ENCODE measurements around the gene COL4A2.

Gene COL4A2

DNA sequence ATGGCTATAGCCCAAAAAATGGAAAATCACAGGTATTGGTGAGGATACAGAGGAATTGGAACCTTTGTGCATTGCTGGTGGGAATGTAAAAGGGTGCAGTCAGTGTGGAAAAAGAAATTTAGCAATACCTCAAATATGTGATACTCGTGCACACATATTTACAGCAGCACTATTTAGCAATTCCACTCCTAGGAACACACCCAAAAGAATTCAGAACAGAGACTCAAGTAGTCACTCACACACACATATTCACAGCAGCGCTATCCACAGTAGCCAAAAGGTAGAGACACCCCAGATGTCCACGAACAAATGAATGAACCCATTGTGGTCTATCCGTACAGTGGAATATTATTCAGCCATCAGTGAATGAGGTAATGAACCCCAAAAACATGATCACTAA, 114.0 kb downstream of the COL4A2 start:
- peaks cover 0 to 22% of the 10 kb centered on the region in 2 donors for H3K4me1 ChIP-seq (ENCODE audit: control insufficient read depth in 1 of 2, insufficient read depth in 2 of 2, low read length in 2 of 2)
- no peak overlapping the region for H3K27ac ChIP-seq (ENCODE audit: low read length)
- no peaks in the 10 kb centered on the region for H3K27me3 ChIP-seq (ENCODE audit: low read depth, low read length)
- H3K9me3 ChIP-seq (ENCODE audit: control insufficient read depth in 1 of 2, low read length in 2 of 2): no peaks in the 10 kb centered on the region
- peaks cover 0 to 19% of the 10 kb centered on the region in 2 donors for H3K36me3 ChIP-seq (ENCODE audit: control insufficient read depth in 1 of 2, insufficient read depth in 2 of 2, low read length in 2 of 2)
- H3K4me3 ChIP-seq (ENCODE audit: low read depth in 1 of 2, low read length in 2 of 2): no peak overlapping the region

GRCh38 chr13:110421696-110422385, 114.8 kb downstream of the COL4A2 start:
- Histone ChIP-seq H3K27me3 (ENCODE audit: low read depth, low read length) (no peaks in the 10 kb centered on the region), H3K27ac (ENCODE audit: low read length) (no peak overlapping the region), H3K4me1 (ENCODE audit: control insufficient read depth in 1 of 2, insufficient read depth in 2 of 2, low read length in 2 of 2) (peaks cover 0 to 21% of the 10 kb centered on the region in 2 donors), H3K36me3 (ENCODE audit: control insufficient read depth in 1 of 2, insufficient read depth in 2 of 2, low read length in 2 of 2) (peaks cover 0 to 19% of the 10 kb centered on the region in 2 donors), H3K4me3 (ENCODE audit: low read depth in 1 of 2, low read length in 2 of 2) (no peak overlapping the region), H3K9me3 (ENCODE audit: control insufficient read depth in 1 of 2, low read length in 2 of 2) (no peaks in the 10 kb centered on the region)

GRCh38 chr13:110422913-110423688, 116.0 kb downstream of the COL4A2 start:
- Histone ChIP-seq H3K36me3 (ENCODE audit: control insufficient read depth in 1 of 2, insufficient read depth in 2 of 2, low read length in 2 of 2) (peaks cover 0 to 19% of the 10 kb centered on the region in 2 donors), H3K9me3 (ENCODE audit: control insufficient read depth in 1 of 2, low read length in 2 of 2) (no peaks in the 10 kb centered on the region), H3K27ac (ENCODE audit: low read length) (no peak overlapping the region), H3K4me3 (ENCODE audit: low read depth in 1 of 2, low read length in 2 of 2) (no peak overlapping the region), H3K27me3 (ENCODE audit: low read depth, low read length) (no peaks in the 10 kb centered on the region), H3K4me1 (ENCODE audit: control insufficient read depth in 1 of 2, insufficient read depth in 2 of 2, low read length in 2 of 2) (peaks cover 0 to 9% of the 10 kb centered on the region in 2 donors)

- H3K36me3 ChIP-seq (ENCODE audit: control insufficient read depth in 1 of 2, insufficient read depth in 2 of 2, low read length in 2 of 2): peaks cover 0 to 23% of the 10 kb centered on the region in 2 donors
- no peak overlapping the region for H3K27ac ChIP-seq (ENCODE audit: low read length)
- no peak overlapping the region for H3K4me3 ChIP-seq (ENCODE audit: low read depth in 1 of 2, low read length in 2 of 2)
- H3K9me3 ChIP-seq (ENCODE audit: control insufficient read depth in 1 of 2, low read length in 2 of 2): no peaks in the 10 kb centered on the region
- no peaks in the 10 kb centered on the region for H3K27me3 ChIP-seq (ENCODE audit: low read depth, low read length)
- peaks cover 0 to 5% of the 10 kb centered on the region in 2 donors for H3K4me1 ChIP-seq (ENCODE audit: control insufficient read depth in 1 of 2, insufficient read depth in 2 of 2, low read length in 2 of 2)
Measured at GRCh38 chr13:110423689-110424302, 116.7 kb downstream of the COL4A2 start.

DNA sequence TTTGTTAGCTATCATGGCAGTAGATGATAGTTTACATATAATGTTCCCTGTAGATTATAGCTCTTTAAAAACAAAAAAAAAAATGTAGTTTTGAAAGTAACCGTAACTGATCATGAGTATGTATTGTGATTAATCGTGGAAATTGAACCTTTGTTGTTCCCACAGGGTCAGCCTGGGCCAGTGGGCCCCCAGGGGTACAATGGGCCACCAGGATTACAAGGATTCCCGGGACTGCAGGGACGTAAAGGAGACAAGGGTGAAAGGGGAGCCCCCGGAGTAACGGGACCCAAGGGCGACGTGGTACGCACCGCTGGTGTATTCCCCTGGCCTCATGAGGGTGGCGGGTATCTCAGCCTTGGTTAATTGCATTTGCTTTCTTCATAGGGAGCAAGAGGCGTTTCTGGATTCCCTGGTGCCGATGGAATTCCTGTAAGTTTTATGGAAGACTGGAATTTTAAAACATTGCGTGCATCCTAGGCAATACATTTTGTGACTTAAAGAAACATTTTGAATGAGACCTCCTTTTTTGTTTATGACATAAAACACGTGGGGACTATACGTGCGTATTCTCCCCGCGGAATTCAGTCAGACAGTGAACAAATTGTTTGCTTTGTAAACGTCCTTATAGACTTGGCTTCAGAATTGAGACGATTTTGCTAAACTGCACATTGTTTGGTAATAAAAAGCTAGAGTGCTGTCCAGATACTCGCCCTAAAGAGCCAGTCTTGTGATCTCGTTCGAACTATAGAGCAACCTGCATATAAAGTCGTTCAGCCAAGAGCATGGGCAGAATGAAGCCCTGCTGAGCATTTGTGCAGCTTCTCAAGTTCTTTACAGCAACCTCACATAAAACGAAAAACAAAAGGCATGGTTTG, 117.7 kb downstream of the COL4A2 start:
- no peak overlapping the region for H3K27ac ChIP-seq (ENCODE audit: low read length)
- H3K4me1 ChIP-seq (ENCODE audit: control insufficient read depth in 1 of 2, insufficient read depth in 2 of 2, low read length in 2 of 2): peaks cover 0 to 5% of the 10 kb centered on the region in 2 donors
- H3K27me3 ChIP-seq (ENCODE audit: low read depth, low read length): no peaks in the 10 kb centered on the region
- no peak overlapping the region for H3K4me3 ChIP-seq (ENCODE audit: low read depth in 1 of 2, low read length in 2 of 2)
- peaks cover 0 to 19% of the 10 kb centered on the region in 2 donors for H3K36me3 ChIP-seq (ENCODE audit: control insufficient read depth in 1 of 2, insufficient read depth in 2 of 2, low read length in 2 of 2)
- H3K9me3 ChIP-seq (ENCODE audit: control insufficient read depth in 1 of 2, low read length in 2 of 2): no peaks in the 10 kb centered on the region

GRCh38 chr13:110425444-110425780, 118.3 kb downstream of the COL4A2 start:
- Histone ChIP-seq H3K27ac (ENCODE audit: low read length) (no peak overlapping the region), H3K4me1 (ENCODE audit: control insufficient read depth in 1 of 2, insufficient read depth in 2 of 2, low read length in 2 of 2) (peaks cover 0 to 5% of the 10 kb centered on the region in 2 donors), H3K9me3 (ENCODE audit: control insufficient read depth in 1 of 2, low read length in 2 of 2) (no peaks in the 10 kb centered on the region), H3K36me3 (ENCODE audit: control insufficient read depth in 1 of 2, insufficient read depth in 2 of 2, low read length in 2 of 2) (peaks cover 2 to 19% of the 10 kb centered on the region in 2 donors), H3K27me3 (ENCODE audit: low read depth, low read length) (no peaks in the 10 kb centered on the region), H3K4me3 (ENCODE audit: low read depth in 1 of 2, low read length in 2 of 2) (no peak overlapping the region)

- Histone ChIP-seq H3K27me3 (ENCODE audit: low read depth, low read length) (no peaks in the 10 kb centered on the region), H3K9me3 (ENCODE audit: control insufficient read depth in 1 of 2, low read length in 2 of 2) (no peaks in the 10 kb centered on the region), H3K27ac (ENCODE audit: low read length) (no peak overlapping the region), H3K36me3 (ENCODE audit: control insufficient read depth in 1 of 2, insufficient read depth in 2 of 2, low read length in 2 of 2) (peaks cover 10 to 29% of the 10 kb centered on the region in 2 donors), H3K4me1 (ENCODE audit: control insufficient read depth in 1 of 2, insufficient read depth in 2 of 2, low read length in 2 of 2) (peaks cover 0 to 5% of the 10 kb centered on the region in 2 donors), H3K4me3 (ENCODE audit: low read depth in 1 of 2, low read length in 2 of 2) (no peak overlapping the region)
Measured at GRCh38 chr13:110426735-110427134, 119.7 kb downstream of the COL4A2 start.

- H3K36me3 ChIP-seq (ENCODE audit: control insufficient read depth in 1 of 2, insufficient read depth in 2 of 2, low read length in 2 of 2): peaks cover 14 to 33% of the 10 kb centered on the region in 2 donors
- no peak overlapping the region for H3K4me3 ChIP-seq (ENCODE audit: low read depth in 1 of 2, low read length in 2 of 2)
- H3K9me3 ChIP-seq (ENCODE audit: control insufficient read depth in 1 of 2, low read length in 2 of 2): no peaks in the 10 kb centered on the region
- H3K27ac ChIP-seq (ENCODE audit: low read length): no peak overlapping the region
- H3K27me3 ChIP-seq (ENCODE audit: low read depth, low read length): no peaks in the 10 kb centered on the region
- peaks cover 0 to 12% of the 10 kb centered on the region in 2 donors for H3K4me1 ChIP-seq (ENCODE audit: control insufficient read depth in 1 of 2, insufficient read depth in 2 of 2, low read length in 2 of 2)
Measured at GRCh38 chr13:110428313-110428712, 121.2 kb downstream of the COL4A2 start.

GRCh38 chr13:110430391-110431336, 123.6 kb downstream of the COL4A2 start:
- H3K9me3 ChIP-seq (ENCODE audit: control insufficient read depth in 1 of 2, low read length in 2 of 2): no peaks in the 10 kb centered on the region
- no peaks in the 10 kb centered on the region for H3K27me3 ChIP-seq (ENCODE audit: low read depth, low read length)
- H3K27ac ChIP-seq (ENCODE audit: low read length): no peak overlapping the region
- peaks cover 0 to 13% of the 10 kb centered on the region in 2 donors for H3K4me1 ChIP-seq (ENCODE audit: control insufficient read depth in 1 of 2, insufficient read depth in 2 of 2, low read length in 2 of 2)
- peaks cover 24 to 34% of the 10 kb centered on the region in 2 donors for H3K36me3 ChIP-seq (ENCODE audit: control insufficient read depth in 1 of 2, insufficient read depth in 2 of 2, low read length in 2 of 2)
- no peak overlapping the region for H3K4me3 ChIP-seq (ENCODE audit: low read depth in 1 of 2, low read length in 2 of 2)
